GM18861 (cell line): ENCODE data around the gene ADCY1.

Source experiments
- ATAC-seq: cut with Tn5 transposase; IDR thresholded peaks from one replicate; pipeline ENCODE4 v1.9.1; 2021; ENCODE audit not compliant: unreplicated experiment

ADCY1 gene

DNA sequence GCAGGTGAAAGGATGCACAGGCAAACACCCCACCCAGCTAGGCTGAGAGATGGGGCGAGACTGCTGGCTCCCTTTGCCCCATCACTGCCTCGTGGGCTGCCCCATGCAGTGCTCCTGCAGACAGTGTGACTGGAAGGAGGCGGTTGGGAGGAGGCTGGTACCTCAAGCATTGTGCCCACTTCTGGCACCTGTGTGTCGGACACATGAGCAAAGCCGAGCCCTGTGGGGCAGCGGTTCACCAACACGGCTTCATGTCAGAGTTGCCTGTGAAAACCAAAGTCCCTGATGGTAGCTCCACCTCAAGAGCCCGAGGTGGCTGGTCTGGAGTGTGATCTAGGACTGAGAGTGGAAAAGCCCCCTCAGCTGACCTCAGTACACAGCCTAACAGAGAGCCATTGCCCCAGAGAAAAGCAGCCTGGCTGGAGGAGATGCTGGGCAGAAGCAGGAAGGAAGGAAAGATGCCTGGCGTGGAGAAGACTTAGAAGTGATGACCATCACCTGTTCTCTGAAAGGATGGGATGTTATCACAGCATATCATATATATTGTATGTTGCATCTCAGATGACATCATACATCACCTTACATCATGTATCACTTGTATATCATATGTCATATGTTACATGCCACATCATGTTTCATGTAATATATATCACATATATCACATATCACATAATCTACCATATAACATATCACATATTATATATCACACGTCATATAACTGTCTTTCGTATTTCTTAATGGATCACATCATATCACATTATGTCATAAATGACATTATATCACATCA is 75.6 kb downstream of the ADCY1 start:
- ATAC-seq = no peak

DNA sequence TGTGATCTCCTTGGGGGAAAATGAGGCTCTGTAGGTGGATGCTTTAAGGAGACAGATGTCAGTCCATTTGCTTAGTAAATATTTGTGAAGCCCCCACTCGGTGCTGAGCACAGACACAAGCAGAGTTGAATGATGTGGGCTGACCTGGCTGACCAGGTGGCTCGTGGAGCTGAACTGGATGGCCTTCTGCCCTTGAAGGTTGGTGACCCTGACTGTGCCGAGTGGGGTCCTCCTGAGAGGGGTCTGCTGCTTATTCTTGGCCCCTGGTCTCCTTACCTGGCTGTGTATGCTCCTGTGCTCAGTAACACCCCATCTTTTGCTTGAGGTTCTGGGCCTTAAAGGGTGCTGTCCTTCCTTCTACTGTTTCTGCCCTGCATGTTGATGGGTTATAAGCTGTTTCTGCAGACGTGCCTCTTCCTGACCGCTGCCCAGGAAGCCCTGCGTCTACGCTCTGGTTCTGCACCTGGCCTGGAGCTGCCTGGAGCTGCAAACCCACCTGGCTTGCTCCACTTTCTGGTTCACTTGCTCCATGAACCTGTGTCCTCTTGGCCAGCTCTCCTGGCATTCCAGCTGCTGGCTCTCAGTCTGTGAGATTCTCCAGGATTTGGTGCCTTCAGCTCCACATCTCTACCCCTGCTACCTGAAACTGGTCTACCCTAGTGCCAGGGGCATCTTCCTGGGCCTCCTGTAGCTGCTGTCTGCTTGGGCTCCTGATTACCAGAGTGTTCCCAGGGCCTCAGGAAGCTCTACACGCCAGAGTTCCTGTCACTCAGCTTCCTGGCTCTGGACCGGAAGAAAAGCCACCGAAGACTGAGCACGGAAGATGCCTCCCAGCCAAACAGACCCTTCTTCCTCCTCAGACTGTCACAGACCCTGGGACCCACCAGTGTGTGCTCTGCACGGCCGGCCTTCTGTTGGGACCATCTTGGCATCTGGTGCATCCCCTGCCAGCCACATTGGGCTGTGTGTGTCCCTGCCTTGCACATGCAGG is 76.5 kb downstream of the ADCY1 start:
- no peak for ATAC-seq

DNA sequence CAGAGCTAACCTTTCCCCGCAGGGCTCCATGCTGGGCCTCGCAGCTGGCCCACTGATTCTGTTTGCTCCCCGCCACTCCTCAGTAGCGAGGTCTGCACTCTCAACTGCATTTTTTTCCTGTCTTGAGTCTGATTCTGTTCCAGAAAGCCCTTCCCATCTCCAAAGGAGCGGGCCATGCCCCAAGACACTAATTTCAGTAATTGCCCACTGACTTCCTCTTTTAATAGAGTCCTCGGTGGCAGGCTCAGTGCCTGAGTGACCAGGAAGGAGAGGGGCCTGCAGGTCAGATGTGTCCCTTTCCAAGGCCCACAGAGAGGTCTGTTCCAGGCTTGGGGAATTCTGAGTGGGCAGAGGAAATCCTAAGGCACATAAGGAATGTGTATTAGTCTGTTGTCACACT is 77.4 kb downstream of the ADCY1 start:
- ATAC-seq = no peak

DNA sequence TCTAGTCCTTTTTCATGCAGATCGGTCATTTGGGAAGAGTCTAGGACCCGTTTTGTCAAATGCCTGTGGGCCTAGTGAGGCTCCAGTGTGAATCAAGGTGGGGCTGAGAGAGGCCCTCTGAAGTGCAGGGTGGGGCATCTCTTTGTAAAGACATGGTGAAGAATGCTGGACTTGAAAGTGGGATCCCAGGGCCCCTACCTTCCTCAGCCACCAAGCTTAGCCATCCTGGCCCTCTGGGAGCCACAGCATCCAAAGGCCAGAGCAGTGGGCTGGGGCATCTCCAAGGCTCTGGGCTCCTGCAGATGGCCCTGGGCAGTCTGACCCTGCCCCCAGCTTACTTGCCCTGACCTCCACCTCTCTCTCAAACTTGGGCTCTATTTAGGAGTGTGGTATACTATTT is 78.5 kb downstream of the ADCY1 start:
- ATAC-seq = no peak

DNA sequence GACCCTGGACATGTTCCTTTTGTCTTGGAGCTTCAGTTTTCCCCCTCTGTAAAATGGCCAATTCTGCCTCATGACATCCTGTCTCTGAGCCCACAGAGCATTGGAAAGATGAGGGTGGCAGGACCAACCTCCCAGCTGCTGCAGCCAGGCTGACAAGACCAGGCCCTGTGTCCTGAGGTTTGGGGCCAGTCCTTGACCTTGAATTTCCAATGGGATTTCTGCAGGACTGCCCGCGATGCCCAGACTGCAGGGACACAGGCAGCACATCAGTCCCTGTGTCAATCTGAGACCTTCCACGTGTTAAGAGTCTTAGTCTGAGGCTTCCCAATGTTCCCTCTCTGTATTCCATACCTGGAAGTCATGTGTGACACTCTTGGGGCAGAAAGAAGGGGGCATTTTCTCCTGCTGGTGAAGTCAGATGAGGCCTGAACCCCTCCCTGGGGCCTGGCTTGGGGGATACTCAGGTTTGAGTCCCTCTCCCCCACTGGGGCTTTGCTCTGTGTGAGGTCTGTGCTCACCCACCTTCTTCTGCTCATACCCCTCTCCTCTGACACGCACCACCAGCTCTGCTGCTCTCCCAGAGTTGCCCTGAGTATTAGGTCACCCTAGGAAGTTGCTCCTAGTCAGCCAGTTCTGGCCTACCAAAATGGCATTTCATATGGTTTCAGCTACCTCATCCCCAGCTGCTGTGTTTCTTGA is 79.2 kb downstream of the ADCY1 start:
- ATAC-seq = no peak

DNA sequence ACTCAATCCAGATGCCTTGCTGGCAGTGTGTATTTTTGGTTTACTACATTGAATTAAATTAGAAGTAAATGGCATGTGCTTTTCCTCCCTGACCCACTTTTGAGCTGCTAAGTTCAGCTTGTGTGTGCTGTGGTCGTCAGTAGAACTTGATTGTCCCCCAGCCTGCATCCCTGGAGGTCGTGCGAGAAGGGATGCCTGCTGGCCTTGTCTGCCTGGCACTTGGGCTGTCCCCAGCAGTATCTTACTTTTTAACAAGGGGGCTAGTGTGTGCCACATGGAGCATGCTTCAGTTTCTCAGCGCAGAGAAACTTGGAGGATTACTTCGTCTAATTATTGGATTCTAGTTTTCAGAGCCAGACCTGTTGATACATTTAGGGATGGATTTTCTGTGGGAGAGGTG is 80.2 kb downstream of the ADCY1 start:
- ATAC-seq = no peak

DNA sequence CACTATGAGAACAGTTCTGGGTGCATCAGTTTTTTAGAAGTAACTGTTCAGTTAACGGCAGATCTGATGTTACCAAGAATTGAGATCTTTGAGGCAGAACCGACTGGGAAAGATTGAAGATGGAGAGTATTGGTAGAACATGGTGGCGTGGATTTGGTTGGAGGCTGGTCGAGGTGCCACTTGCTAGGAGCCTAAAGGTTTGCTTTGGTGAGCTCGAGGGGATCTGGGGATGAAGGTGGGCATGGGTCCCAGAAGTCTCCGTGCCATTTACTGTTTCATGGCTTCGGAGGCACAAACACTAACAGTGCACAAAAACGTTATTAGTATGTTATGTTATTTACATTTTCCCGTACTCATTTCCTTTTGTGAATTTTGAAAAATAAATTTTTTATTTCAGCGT is 81.4 kb downstream of the ADCY1 start:
- ATAC-seq = no peak

DNA sequence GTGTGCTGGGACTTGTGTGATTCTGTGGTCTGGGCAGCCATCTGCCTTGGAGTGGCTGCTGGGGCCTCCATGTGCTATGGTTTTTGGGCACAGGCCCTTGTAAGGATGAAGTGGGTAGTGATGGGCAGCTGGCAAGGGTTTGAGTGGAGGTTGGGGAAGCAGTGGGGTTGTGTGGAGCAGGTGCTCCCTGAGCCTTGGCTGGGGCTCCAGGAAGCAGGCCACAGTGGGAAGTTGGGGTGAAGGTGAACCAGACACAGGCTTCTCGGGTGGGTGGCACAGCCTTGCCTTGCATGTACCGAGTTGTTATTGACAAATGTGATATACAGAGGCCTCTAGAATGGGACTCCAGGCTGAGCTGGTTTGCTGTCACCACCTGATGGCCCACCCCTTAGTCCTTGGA is 82.3 kb downstream of the ADCY1 start:
- ATAC-seq = no peak

DNA sequence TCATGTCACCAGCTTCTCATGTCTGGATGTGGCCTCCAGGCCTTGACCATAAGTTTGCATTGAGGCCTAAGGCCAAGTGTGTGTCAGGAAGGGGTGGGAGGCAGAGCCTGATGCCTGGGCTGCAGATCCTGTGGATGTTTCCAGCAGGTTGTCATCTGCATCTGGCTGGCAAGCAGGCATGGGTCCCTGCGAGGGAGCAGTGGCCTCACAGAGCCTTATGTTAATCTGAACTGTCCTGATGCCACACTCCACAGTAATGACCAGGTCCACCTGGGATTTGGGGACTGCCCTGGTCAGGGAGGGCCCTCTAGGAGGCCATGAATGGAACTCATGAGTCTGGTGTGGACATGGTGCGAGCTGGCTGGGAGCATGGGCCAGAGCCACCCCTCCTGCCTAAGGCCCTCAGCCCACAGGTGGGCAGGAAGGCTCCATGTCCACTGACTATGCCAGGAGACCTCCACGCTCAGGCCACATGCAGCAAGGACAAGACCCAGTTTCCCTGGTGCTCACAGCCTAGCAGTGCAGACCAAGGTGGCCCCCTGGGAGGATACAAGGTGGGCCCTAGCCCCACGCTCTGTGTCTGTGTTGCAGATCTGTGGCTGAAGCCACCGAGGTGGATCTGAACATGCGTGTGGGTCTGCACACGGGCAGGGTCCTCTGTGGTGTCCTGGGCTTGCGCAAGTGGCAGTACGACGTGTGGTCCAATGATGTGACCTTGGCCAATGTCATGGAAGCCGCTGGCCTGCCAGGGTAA is 83.1 kb downstream of the ADCY1 start:
- ATAC-seq = no peak

DNA sequence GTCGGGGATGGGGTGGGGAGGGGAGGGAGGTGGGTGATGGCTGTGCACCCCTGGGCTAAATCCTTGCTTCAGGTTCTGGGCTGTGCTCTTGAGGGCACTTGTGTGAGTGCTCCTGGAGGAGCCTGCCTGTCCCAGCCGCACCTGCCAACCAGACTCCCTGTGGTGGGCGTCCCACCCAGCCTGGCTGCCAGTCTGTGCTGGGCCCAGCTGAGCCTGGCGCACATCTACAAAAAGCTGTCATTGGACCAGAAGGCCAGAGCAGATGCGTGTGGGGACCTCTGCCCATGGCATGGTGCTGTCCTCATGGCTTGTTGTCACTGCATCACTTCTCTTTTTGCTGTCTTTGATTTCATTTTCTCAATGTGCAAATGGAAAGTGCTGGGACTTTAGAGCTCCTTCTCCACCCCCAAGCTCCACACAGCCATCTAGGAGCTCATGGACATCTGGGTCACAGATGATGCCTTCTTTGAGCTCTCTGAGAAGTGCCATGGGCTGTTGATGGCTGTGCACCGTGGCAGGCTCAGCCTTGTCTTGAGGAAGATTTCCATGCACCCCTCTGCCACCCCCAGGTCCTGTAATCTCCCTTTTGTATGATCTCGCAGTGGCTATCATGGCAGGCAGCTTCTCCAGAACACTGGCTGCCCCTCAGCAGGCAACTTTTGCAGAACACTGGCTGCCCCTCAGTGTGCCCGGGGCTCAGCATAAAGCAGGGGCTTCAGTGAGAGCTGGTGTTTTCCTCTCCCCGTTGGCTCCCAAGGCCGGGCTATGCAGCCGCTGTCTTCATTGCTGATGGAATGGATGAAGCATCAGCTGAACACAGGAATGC is 83.9 kb downstream of the ADCY1 start:
- ATAC-seq = no peak

DNA sequence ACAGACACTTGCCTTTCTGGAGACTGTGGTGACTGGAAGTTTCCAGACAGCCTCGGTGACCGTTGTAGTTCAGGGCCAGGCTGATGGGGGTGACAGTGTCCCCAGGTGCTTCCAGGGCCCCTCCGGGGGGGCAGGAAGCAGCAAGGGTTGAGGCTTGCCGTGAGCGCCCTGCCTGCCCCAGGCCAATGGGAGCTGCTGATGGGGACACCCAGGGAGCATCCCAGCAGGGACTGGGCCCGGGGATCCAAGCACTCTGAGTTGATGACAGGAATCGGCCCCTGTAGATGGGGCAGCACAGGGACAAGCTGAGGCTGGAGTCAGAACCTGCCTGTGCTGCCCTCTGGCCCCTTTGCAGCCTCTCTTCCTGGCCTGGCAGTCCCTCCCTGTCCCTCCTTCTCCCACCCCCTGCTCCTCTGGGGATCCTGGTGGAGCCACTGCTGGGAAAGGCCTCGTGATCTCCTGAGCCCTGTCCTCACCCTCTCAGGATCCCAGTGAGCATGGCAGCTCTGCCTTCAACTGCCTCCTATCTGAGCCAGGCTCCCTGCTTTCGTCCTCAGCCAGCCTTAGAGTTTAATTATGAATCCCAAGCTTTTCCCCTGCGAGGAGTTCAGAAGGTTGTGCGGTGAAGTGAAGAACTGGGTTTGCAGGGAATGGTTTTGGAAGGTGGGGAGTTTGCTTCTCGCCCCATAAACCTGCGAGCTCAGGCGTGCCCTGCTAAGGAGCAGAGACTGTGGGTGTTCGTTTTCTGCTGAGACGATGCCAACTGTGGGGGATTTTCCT is 84.7 kb downstream of the ADCY1 start:
- ATAC-seq = no peak

DNA sequence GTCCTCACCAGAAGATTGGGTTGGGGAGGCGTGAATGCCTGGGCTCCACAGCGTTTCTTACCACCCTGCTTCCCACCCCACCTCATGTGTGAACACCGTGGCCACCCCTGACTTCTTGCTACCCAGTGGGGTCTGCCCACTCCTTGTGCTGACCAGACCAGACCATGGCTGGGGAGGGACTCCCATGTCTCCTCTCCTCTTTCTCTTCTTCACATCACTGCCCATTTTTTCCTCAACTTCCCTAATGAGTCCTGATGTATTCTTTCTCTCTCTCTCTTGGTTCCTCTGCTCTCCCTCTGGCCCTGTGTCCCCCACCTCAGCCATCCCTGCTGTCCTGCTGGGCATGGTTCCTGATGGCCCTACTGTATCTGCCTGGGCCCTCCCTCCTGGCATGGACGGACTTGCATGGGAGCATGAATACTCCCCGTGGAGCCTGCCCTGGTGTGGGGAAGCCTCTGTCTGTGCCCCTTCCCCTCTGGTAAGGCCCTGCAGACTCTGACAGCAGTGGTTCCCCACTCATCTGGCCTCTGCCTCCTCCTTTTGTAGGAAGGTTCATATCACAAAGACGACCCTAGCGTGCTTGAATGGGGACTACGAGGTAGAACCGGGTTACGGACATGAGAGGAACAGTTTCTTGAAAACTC is 85.5 kb downstream of the ADCY1 start:
- ATAC-seq = no peak

DNA sequence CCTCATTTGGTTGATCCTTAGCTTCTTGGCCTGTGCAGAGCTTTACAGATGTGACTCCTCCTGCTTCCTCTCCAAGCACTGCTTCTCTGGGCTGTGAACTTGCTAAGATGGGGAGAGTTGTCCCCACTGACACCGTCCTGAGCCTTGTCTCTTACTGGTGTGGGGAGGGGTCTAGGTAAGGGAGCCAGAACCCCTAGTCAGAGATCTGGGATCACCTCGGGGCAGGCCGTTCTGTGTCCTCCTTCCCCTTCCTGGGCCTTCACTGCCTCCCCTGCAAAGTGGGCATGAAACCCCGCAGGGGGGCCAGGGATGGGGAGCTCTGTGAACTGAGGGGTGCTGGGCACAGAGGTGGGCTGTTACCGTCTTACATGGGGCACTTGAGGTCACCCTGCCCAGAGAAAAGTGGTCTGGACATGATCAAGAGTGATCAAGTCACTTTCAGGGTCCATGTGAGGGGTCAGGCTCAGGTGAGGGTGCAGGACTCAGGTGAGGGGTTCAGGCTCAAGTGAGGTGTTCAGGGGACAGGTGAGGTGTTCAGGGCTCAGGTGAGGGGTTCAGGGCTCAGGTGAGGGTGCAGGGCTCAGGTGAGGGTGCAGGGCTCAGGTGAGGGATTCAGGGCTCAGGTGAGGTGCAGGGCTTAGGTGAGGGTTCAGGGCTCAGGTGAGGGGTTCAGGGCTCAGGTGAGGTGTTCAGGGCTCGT is 86.2 kb downstream of the ADCY1 start:
- ATAC-seq = no peak

DNA sequence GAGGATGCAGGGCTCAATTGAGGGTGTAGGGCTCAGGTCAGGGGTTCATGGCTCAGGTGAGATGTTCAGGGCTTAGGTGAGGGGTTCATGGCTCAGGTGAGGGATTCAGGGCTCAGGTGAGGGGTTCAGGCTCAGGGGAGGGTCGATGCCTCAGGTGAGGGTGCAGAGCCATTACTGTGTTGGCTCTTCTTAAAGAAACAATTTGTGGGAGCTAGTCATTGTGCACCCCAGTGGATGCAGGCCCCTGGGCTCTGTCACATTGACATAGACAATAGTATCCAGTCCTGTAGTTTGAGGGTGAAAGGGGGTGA is 86.7 kb downstream of the ADCY1 start:
- ATAC-seq = no peak

DNA sequence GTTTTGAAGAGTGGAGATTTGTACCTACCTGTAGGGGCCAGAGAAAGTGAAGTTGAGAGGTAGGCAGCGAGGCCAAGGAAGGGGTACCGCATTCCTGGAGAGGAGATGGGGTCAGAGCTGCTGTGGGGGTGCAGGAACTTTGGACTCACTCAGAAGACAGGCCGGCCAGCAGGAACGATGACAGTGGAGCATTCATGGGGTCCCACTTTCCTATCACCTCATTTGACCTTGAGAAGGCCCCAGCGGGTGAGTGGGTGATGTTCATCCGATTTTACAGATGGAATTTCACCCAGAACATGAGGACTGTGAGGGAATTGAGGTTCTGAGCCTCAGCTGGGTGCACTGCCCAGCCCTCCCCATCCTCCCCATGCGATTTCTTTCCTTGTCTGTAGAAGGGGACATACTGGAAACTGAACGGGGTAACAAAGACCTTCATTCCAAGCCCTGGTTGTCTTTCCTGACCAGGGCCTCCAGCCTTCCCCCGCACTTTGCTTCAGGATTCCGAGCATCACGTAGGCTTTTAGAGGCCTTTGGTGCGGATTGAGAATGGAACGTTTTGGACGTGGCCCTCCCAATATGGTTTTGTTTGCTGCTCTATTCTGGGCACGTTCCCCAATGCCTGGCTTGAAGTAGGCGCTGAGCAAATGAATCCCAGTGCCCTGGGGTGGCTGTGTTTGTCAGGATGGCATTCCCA is 87.3 kb downstream of the ADCY1 start:
- ATAC-seq = no peak

DNA sequence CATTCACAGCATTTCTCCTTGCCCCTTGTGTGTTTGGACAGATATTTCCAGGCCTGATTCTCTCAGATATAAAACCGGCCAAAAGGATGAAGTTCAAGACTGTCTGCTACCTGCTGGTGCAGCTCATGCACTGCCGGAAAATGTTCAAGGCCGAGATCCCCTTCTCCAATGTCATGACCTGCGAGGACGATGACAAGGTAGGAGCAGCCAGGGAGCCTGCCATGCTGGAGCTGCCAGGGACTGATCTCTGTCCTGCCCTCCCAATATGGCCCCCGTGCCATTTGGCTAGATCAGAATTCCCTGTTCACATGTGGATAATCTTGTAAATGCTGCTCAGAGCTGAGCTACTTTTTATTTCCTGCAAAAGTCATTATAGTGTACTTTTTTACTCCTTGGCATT is 87.8 kb downstream of the ADCY1 start:
- no peak for ATAC-seq

DNA sequence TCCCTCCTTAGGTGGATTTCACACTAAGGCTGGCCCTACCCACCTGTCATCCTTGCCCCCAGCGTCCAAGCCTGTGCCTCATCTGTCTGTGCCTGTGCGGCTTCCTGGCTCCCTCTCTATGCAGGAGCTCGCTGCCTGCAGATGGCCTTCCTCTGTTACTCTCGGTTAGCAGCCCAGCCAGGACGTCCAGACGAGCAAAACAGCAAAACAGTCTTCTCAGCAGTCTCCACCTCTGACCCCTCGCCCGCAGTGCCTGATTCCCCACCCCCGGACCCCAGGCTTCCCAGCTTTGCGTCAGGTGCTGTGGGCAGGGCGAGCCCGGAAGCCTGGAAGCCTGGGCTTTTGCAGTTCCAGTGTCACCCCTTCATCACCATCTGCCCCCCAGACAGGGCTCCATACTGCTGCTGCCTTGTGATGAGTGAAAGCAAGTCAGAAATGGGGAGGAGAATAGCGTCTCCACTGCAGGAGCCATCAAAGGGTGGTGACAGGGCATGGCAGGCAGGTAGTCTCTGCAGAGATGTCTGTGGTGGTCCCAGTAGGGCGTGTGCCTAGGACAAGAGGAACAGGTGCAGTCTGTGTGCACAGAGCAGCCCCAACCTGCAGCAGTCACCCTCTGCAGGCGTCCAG is 88.5 kb downstream of the ADCY1 start:
- no peak for ATAC-seq
